Suprapubic skin (tissue), 3 donors: Measurements from ENCODE around the gene JOSD1.

Experiments
- EP300 ChIP-seq: sonication (generic); formaldehyde crosslinking; IDR thresholded peaks from one replicate; pipeline ENCODE4 v1.6.1; 2017; ENCODE audit warnings: antibody characterized with exemption
- TF ChIP-seq, protein P1 (sequence below), 2 donors: fragments of 200-600 bp in 1 of 2; fragments of 450-650 bp in 1 of 2; sonication (generic) in 1 of 2; IDR thresholded peaks; one replicate each; pipeline ENCODE4 v1.5.1; 2016 to 2019; ENCODE audit warnings: antibody characterized with exemption in 2 of 2, mild to moderate bottlenecking in 1 of 2, moderate library complexity in 1 of 2

- TF ChIP-seq, protein P1, sequence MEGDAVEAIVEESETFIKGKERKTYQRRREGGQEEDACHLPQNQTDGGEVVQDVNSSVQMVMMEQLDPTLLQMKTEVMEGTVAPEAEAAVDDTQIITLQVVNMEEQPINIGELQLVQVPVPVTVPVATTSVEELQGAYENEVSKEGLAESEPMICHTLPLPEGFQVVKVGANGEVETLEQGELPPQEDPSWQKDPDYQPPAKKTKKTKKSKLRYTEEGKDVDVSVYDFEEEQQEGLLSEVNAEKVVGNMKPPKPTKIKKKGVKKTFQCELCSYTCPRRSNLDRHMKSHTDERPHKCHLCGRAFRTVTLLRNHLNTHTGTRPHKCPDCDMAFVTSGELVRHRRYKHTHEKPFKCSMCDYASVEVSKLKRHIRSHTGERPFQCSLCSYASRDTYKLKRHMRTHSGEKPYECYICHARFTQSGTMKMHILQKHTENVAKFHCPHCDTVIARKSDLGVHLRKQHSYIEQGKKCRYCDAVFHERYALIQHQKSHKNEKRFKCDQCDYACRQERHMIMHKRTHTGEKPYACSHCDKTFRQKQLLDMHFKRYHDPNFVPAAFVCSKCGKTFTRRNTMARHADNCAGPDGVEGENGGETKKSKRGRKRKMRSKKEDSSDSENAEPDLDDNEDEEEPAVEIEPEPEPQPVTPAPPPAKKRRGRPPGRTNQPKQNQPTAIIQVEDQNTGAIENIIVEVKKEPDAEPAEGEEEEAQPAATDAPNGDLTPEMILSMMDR (IDR thresholded peaks at IDR 0.05): no peak
- no peak for TF ChIP-seq EP300
Observed at GRCh38 chr22:38741576-38741975, 40.8 kb upstream of the JOSD1 start.
